Measurements from ENCODE around the gene MRPL51. TPM values are rescaled to one million over a fixed set of nuclear protein-coding genes. Genes with fewer than 3 reads are reported as not detected.

MRPL51 gene
- total and polyA plus RNA-seq, 10 of the 15 experiments (the other 5 are each of a cell fraction or from before 2014, with no cell fraction given), result 137 to 1,202 (median 267) TPM

DNA sequence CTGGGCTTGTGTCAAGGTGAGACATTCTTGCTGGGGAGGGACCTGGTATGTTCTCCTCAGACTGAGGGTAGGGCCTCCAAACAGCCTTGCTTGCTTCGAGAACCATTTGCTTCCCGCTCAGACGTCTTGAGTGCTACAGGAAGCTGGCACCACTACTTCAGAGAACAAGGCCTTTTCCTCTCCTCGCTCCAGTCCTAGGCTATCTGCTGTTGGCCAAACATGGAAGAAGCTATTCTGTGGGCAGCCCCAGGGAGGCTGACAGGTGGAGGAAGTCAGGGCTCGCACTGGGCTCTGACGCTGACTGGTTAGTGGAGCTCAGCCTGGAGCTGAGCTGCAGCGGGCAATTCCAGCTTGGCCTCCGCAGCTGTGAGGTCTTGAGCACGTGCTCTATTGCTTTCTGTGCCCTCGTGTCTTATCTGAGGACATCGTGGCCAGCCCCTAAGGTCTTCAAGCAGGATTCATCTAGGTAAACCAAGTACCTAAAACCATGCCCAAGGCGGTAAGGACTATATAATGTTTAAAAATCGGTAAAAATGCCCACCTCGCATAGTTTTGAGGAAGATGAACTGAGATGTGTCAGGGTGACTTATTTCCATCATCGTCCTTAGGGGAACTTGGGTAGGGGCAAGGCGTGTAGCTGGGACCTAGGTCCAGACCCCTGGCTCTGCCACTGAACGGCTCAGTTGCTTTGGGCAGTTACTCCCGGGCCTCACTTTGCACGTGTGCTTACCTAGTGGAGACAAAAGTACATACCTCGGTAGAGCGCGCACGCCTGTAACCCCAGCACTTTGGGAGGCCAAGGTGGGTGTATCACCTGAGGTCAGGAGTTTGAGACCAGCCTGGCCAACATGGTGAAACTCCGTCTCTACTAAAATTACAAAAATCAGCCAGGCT lies 45.6 kb upstream of the MRPL51 start (continued):
- no peak for TF ChIP-seq RFX5 (IDR thresholded peaks at IDR 0.05; ENCODE audit: low read depth, low read length)
- TF ChIP-seq, protein P1, sequence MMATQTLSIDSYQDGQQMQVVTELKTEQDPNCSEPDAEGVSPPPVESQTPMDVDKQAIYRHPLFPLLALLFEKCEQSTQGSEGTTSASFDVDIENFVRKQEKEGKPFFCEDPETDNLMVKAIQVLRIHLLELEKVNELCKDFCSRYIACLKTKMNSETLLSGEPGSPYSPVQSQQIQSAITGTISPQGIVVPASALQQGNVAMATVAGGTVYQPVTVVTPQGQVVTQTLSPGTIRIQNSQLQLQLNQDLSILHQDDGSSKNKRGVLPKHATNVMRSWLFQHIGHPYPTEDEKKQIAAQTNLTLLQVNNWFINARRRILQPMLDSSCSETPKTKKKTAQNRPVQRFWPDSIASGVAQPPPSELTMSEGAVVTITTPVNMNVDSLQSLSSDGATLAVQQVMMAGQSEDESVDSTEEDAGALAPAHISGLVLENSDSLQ (IDR thresholded peaks at IDR 0.05), result no peak
- TF ChIP-seq NR2C2 (IDR thresholded peaks at IDR 0.05; ENCODE audit: borderline replicate concordance, control insufficient read depth, insufficient read length, low read depth), result no peak
- TF ChIP-seq EGR1 (IDR thresholded peaks at IDR 0.05; ENCODE audit: borderline replicate concordance in 1 of 2, low read depth in 2 of 2, low read length in 2 of 2), result 0 out of 3 replicates have a peak, but pooled peaks of 1 of the 2 experiments have one; percentile 22
- TF ChIP-seq ETV6 (conservative IDR thresholded peaks at IDR 0.05 in 1 of 2, IDR thresholded peaks at IDR 0.05 in 1 of 2; ENCODE audit: borderline replicate concordance in 1 of 2, low read depth in 1 of 2), result 0 out of 4 replicates have a peak, but pooled peaks of 1 of the 2 experiments have one; percentile 16
- 0 out of 2 replicates have a peak, but pooled peaks have one; percentile 36 for TF ChIP-seq CREM (IDR thresholded peaks at IDR 0.05; ENCODE audit: low read depth)
- TF ChIP-seq BHLHE40 (IDR thresholded peaks at IDR 0.05; ENCODE audit: borderline replicate concordance in 1 of 2, low read depth in 2 of 2, low read length in 1 of 2), result peak in 1 of 2 experiments; percentile 21; a peak in 1 of 4 replicates
- no peak for TF ChIP-seq ASH2L (IDR thresholded peaks at IDR 0.05; ENCODE audit: borderline replicate concordance, low read depth)
- TF ChIP-seq, protein P2, sequence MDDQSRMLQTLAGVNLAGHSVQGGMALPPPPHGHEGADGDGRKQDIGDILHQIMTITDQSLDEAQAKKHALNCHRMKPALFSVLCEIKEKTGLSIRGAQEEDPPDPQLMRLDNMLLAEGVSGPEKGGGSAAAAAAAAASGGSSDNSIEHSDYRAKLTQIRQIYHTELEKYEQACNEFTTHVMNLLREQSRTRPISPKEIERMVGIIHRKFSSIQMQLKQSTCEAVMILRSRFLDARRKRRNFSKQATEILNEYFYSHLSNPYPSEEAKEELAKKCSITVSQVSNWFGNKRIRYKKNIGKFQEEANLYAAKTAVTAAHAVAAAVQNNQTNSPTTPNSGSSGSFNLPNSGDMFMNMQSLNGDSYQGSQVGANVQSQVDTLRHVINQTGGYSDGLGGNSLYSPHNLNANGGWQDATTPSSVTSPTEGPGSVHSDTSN (IDR thresholded peaks at IDR 0.05; ENCODE audit: insufficient replicate concordance, low read depth, low read length), result peak; percentile 35
- TF ChIP-seq MEF2A (IDR thresholded peaks at IDR 0.05; ENCODE audit: insufficient read depth, low read depth, low read length), result no peak
- no peak for TF ChIP-seq PML (IDR thresholded peaks at IDR 0.05; ENCODE audit: low read length)
- TF ChIP-seq BACH1 (IDR thresholded peaks at IDR 0.05; ENCODE audit: borderline replicate concordance), result peak; percentile 85
- no peak for TF ChIP-seq IKZF2 (IDR thresholded peaks at IDR 0.05)
- no peak for TF ChIP-seq ZSCAN29 (IDR thresholded peaks at IDR 0.05)
- no peak for TF ChIP-seq JUND (IDR thresholded peaks at IDR 0.05; ENCODE audit: low read depth, low read length)
- TF ChIP-seq, protein P3, sequence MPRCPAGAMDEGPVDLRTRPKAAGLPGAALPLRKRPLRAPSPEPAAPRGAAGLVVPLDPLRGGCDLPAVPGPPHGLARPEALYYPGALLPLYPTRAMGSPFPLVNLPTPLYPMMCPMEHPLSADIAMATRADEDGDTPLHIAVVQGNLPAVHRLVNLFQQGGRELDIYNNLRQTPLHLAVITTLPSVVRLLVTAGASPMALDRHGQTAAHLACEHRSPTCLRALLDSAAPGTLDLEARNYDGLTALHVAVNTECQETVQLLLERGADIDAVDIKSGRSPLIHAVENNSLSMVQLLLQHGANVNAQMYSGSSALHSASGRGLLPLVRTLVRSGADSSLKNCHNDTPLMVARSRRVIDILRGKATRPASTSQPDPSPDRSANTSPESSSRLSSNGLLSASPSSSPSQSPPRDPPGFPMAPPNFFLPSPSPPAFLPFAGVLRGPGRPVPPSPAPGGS (IDR thresholded peaks at IDR 0.05; ENCODE audit: borderline replicate concordance, insufficient read depth, low read depth, low read length, poor library complexity, severe bottlenecking), result peak; percentile 38
- TF ChIP-seq, protein P4, sequence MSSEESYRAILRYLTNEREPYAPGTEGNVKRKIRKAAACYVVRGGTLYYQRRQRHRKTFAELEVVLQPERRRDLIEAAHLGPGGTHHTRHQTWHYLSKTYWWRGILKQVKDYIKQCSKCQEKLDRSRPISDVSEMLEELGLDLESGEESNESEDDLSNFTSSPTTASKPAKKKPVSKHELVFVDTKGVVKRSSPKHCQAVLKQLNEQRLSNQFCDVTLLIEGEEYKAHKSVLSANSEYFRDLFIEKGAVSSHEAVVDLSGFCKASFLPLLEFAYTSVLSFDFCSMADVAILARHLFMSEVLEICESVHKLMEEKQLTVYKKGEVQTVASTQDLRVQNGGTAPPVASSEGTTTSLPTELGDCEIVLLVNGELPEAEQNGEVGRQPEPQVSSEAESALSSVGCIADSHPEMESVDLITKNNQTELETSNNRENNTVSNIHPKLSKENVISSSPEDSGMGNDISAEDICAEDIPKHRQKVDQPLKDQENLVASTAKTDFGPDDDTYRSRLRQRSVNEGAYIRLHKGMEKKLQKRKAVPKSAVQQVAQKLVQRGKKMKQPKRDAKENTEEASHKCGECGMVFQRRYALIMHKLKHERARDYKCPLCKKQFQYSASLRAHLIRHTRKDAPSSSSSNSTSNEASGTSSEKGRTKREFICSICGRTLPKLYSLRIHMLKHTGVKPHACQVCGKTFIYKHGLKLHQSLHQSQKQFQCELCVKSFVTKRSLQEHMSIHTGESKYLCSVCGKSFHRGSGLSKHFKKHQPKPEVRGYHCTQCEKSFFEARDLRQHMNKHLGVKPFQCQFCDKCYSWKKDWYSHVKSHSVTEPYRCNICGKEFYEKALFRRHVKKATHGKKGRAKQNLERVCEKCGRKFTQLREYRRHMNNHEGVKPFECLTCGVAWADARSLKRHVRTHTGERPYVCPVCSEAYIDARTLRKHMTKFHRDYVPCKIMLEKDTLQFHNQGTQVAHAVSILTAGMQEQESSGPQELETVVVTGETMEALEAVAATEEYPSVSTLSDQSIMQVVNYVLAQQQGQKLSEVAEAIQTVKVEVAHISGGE (CRISPR knock-in tag; IDR thresholded peaks at IDR 0.05), result no peak

Data from GM12878 (cell line).